HFFc6 (cell line): ENCODE results near the gene PPP3CA. TPM values are rescaled to one million over a fixed set of nuclear protein-coding genes. Genes with fewer than 3 reads are reported as not detected.

ENCODE experiments used
- DNase-seq: peaks from one replicate; pipeline ENCODE4 v3.0.0-alpha.2; 2018
- H3K27ac Mint-ChIP-seq: 2 replicates; pipeline ENCODE4 v1.8.0; 2020; ENCODE audit warnings: mild to moderate bottlenecking, mixed read lengths
- H3K27me3 Mint-ChIP-seq: 2 replicates; pipeline ENCODE4 v1.8.0; 2021; ENCODE audit warnings: mild to moderate bottlenecking, moderate library complexity, mixed read lengths; ENCODE audit not compliant: insufficient read depth
- H3K36me3 Mint-ChIP-seq: 2 replicates; pipeline ENCODE4 v1.8.0; 2021; ENCODE audit warnings: low read depth, mixed read lengths
- H3K4me1 Mint-ChIP-seq: 2 replicates; pipeline ENCODE4 v1.8.0; 2020; ENCODE audit warnings: low read depth, mixed read lengths
- H3K4me3 Mint-ChIP-seq: 2 replicates; pipeline ENCODE4 v1.8.0; 2020; ENCODE audit warnings: mild to moderate bottlenecking, moderate library complexity, mixed read lengths
- H3K9me3 Mint-ChIP-seq: 2 replicates; pipeline ENCODE4 v1.8.0; 2020; ENCODE audit warnings: mild to moderate bottlenecking, mixed read lengths
- total RNA-seq, 6 experiments: library from RNA; stranded (reverse); fragmentation: NEBNext Ultra II Directional; extraction: Animal tissue kit (Norgen Biotek cat#: 25700); gene quantifications; 2 replicates in 1 of 6; 3 replicates in 5 of 6; pipeline ENCODE4 v1.2.3, GENCODE V29; 2021
- TF ChIP-seq, protein P1 (sequence below): fragments of 200-600 bp; sonication (generic); IDR thresholded peaks from 2 replicates; pipeline ENCODE4 v1.5.0; 2021; ENCODE audit warnings: antibody characterized with exemption, mild to moderate bottlenecking

The PPP3CA gene
- total RNA-seq, 6 experiments from 2014 or later, result 45.9 to 59.6 (median 55.0) TPM

DNA sequence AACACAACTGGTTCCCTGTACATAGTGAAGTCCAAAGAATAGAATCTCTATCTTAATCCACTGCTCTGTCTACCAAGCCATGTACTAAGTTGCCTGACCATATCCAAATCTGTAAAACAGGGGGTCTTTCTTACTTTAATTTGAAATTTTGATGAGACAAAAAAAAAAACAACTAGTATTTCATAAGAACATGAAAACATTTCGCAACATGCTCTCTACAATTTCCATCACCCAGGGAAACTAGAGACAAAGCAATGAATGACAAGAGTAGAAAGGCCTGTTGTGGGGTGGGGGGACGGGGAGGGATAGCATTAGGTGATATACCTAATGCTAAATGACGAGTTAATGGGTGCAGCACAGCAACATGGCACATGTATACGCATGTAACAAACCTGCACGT is 279.9 kb downstream of the PPP3CA start:
- no peak for DNase-seq
- H3K36me3 Mint-ChIP-seq, result no peaks in the 10 kb centered on the region
- peaks cover 11% of the 10 kb centered on the region for H3K4me1 Mint-ChIP-seq
- no peaks in the 10 kb centered on the region for H3K27me3 Mint-ChIP-seq
- no peak overlapping the region for H3K27ac Mint-ChIP-seq
- no peaks in the 10 kb centered on the region for H3K9me3 Mint-ChIP-seq
- H3K4me3 Mint-ChIP-seq, result no peak overlapping the region
- TF ChIP-seq, protein P1, sequence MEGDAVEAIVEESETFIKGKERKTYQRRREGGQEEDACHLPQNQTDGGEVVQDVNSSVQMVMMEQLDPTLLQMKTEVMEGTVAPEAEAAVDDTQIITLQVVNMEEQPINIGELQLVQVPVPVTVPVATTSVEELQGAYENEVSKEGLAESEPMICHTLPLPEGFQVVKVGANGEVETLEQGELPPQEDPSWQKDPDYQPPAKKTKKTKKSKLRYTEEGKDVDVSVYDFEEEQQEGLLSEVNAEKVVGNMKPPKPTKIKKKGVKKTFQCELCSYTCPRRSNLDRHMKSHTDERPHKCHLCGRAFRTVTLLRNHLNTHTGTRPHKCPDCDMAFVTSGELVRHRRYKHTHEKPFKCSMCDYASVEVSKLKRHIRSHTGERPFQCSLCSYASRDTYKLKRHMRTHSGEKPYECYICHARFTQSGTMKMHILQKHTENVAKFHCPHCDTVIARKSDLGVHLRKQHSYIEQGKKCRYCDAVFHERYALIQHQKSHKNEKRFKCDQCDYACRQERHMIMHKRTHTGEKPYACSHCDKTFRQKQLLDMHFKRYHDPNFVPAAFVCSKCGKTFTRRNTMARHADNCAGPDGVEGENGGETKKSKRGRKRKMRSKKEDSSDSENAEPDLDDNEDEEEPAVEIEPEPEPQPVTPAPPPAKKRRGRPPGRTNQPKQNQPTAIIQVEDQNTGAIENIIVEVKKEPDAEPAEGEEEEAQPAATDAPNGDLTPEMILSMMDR, result no peak

- no peak overlapping the region for H3K4me3 Mint-ChIP-seq
- DNase-seq, result no peak
- H3K27ac Mint-ChIP-seq, result no peak overlapping the region
- no peaks in the 10 kb centered on the region for H3K36me3 Mint-ChIP-seq
- TF ChIP-seq, protein P1, result no peak
- H3K27me3 Mint-ChIP-seq, result no peaks in the 10 kb centered on the region
- peaks cover 6% of the 10 kb centered on the region for H3K4me1 Mint-ChIP-seq
- H3K9me3 Mint-ChIP-seq, result no peaks in the 10 kb centered on the region
Measured at GRCh38 chr4:101066626-101067170, 280.6 kb downstream of the PPP3CA start.

GRCh38 chr4:101065935-101066485 is 281.3 kb downstream of the PPP3CA start:
- Mint-ChIP-seq H3K4me1 (no peaks in the 10 kb centered on the region; the same call in 1 of the 2 replicates), H3K9me3 (no peaks in the 10 kb centered on the region), H3K4me3 (no peak overlapping the region), H3K27ac (no peak overlapping the region), H3K36me3 (no peaks in the 10 kb centered on the region), H3K27me3 (no peaks in the 10 kb centered on the region)
- TF ChIP-seq, protein P1, result no peak
- no peak for DNase-seq

GRCh38 chr4:101065346-101065745 is 282.0 kb downstream of the PPP3CA start:
- TF ChIP-seq, protein P1, result no peak
- Mint-ChIP-seq H3K36me3 (no peaks in the 10 kb centered on the region), H3K4me1 (no peaks in the 10 kb centered on the region), H3K4me3 (no peak overlapping the region), H3K27ac (no peak overlapping the region), H3K9me3 (no peaks in the 10 kb centered on the region), H3K27me3 (no peaks in the 10 kb centered on the region)
- no peak for DNase-seq

GRCh38 chr4:101064541-101065180 is 282.7 kb downstream of the PPP3CA start:
- no peak for DNase-seq
- Mint-ChIP-seq H3K27ac (no peak overlapping the region), H3K4me1 (no peaks in the 10 kb centered on the region), H3K9me3 (no peaks in the 10 kb centered on the region), H3K36me3 (no peaks in the 10 kb centered on the region), H3K4me3 (no peak overlapping the region), H3K27me3 (no peaks in the 10 kb centered on the region)
- TF ChIP-seq, protein P1, result no peak
